Type B pancreatic cell (in vitro differentiated cells): Measurements from ENCODE around the gene FMN1. TPM values are rescaled to one million over a fixed set of nuclear protein-coding genes. Genes with fewer than 3 reads are reported as not detected.

Experiments
- DNase-seq: peaks from one replicate; pipeline ENCODE4 v3.0.0; 2021; ENCODE audit warnings: mixed read lengths; ENCODE audit not compliant: unreplicated experiment; ENCODE audit errors: extremely low spot score
- H3K27ac Mint-ChIP-seq: 2 replicates; pipeline ENCODE4 v1.8.0; 2021; ENCODE audit warnings: mild to moderate bottlenecking, mixed read lengths
- H3K27me3 Mint-ChIP-seq: 2 replicates; pipeline ENCODE4 v1.8.0; 2021; ENCODE audit warnings: mixed read lengths
- H3K36me3 Mint-ChIP-seq: 2 replicates; pipeline ENCODE4 v1.8.0; 2021; ENCODE audit warnings: mixed read lengths
- H3K4me1 Mint-ChIP-seq: one replicate; pipeline ENCODE4 v1.8.0; 2021; ENCODE audit warnings: mixed read lengths; ENCODE audit not compliant: unreplicated experiment
- H3K4me3 Mint-ChIP-seq: 2 replicates; pipeline ENCODE4 v1.8.0; 2021; ENCODE audit warnings: mild to moderate bottlenecking, mixed read lengths
- H3K9me3 Mint-ChIP-seq: 2 replicates; pipeline ENCODE4 v1.8.0; 2021; ENCODE audit warnings: mixed read lengths
- total RNA-seq: library from RNA; stranded (reverse); gene quantifications from 2 replicates; pipeline ENCODE4 v1.2.1, GENCODE V29; 2021; ENCODE audit warnings: low replicate concordance
- TF ChIP-seq, protein P1 (sequence below): fragments of 200-600 bp; sonication (generic); conservative IDR thresholded peaks from 2 replicates; pipeline ENCODE4 v1.5.0; 2021; ENCODE audit warnings: antibody characterized with exemption, mild to moderate bottlenecking

The FMN1 gene
- total RNA-seq, 1 donor from 2014 or later, result 22.1 TPM

GRCh38 chr15:33135355-33135781 is 59.1 kb downstream of the FMN1 start:
- DNase-seq, result no peak
- Mint-ChIP-seq H3K4me3 (no peak overlapping the region), H3K27me3 (no peaks in the 10 kb centered on the region), H3K4me1 (peaks cover 32% of the 10 kb centered on the region), H3K9me3 (no peaks in the 10 kb centered on the region), H3K27ac (no peak overlapping the region), H3K36me3 (no peaks in the 10 kb centered on the region)
- TF ChIP-seq, protein P1, sequence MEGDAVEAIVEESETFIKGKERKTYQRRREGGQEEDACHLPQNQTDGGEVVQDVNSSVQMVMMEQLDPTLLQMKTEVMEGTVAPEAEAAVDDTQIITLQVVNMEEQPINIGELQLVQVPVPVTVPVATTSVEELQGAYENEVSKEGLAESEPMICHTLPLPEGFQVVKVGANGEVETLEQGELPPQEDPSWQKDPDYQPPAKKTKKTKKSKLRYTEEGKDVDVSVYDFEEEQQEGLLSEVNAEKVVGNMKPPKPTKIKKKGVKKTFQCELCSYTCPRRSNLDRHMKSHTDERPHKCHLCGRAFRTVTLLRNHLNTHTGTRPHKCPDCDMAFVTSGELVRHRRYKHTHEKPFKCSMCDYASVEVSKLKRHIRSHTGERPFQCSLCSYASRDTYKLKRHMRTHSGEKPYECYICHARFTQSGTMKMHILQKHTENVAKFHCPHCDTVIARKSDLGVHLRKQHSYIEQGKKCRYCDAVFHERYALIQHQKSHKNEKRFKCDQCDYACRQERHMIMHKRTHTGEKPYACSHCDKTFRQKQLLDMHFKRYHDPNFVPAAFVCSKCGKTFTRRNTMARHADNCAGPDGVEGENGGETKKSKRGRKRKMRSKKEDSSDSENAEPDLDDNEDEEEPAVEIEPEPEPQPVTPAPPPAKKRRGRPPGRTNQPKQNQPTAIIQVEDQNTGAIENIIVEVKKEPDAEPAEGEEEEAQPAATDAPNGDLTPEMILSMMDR, result no peak

- Mint-ChIP-seq H3K36me3 (peaks cover under 1% of the 10 kb centered on the region), H3K27me3 (no peaks in the 10 kb centered on the region), H3K27ac (peak overlapping the region; percentile 2), H3K4me3 (peak overlapping the region; percentile 24), H3K9me3 (peaks cover 1% of the 10 kb centered on the region), H3K4me1 (peaks cover 27% of the 10 kb centered on the region)
- no peak for DNase-seq
- TF ChIP-seq, protein P1, result peak; percentile 81
Observed at GRCh38 chr15:33132722-33133345, 61.7 kb downstream of the FMN1 start.

DNA sequence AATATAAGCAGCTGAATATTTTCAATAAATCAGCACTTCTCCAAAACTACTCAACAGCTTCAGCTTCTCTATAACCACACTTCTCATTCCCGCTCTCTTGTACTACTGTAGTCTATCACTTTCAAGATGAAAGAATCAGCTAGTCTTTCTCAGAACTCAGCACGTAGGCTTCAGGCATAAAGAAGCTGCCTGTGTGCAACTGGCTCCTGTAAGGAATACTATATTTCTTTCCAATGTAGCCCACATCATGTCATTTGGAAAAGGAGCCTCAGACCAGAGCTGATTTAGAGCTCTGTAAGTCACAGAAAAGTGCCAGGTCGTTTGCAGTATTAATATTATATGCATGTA is 62.3 kb downstream of the FMN1 start:
- no peaks in the 10 kb centered on the region for H3K27me3 Mint-ChIP-seq
- peaks cover 26% of the 10 kb centered on the region for H3K4me1 Mint-ChIP-seq
- no peak for DNase-seq
- peak overlapping the region; percentile 39 for H3K4me3 Mint-ChIP-seq
- no peak overlapping the region for H3K27ac Mint-ChIP-seq
- H3K36me3 Mint-ChIP-seq, result peaks cover 4% of the 10 kb centered on the region
- peaks cover 5% of the 10 kb centered on the region for H3K9me3 Mint-ChIP-seq
- TF ChIP-seq, protein P1, result no peak

DNA sequence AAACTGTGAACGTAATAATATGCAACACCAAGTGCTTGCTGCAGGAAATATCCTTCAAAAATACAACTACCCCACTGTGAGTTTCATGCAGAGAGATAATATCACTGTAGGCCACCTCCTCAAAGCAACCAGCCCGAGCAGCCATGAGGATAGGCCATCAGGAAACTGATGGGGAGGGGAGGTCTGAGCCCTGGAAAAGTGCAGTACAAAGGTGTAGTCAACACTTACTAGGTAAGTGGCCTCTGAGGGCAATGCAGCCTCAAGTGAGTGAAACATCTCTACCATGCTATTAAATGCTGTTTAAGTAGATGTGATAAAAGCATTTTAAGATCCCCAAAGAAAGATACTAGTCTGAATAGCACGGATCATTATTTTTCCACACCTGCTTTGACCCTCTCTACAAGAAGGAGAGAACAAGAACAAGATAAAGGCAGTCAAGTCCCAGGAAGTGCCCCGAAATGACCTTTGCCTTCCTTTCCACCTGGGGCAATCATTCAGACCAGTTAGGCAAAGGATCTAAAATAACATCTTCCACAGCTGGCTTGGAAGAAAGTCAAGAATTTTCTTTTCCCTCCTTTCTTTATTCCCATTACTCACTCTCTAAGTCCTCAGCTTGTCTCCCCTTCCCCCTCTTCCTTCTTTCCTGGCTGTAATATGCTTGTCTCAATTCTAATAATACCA is 62.8 kb downstream of the FMN1 start:
- Mint-ChIP-seq H3K4me3 (peak overlapping the region; percentile 39), H3K9me3 (peaks cover 5% of the 10 kb centered on the region), H3K36me3 (peaks cover 4% of the 10 kb centered on the region), H3K27ac (no peak overlapping the region), H3K27me3 (no peaks in the 10 kb centered on the region), H3K4me1 (peaks cover 30% of the 10 kb centered on the region)
- TF ChIP-seq, protein P1, result no peak
- no peak for DNase-seq

DNA sequence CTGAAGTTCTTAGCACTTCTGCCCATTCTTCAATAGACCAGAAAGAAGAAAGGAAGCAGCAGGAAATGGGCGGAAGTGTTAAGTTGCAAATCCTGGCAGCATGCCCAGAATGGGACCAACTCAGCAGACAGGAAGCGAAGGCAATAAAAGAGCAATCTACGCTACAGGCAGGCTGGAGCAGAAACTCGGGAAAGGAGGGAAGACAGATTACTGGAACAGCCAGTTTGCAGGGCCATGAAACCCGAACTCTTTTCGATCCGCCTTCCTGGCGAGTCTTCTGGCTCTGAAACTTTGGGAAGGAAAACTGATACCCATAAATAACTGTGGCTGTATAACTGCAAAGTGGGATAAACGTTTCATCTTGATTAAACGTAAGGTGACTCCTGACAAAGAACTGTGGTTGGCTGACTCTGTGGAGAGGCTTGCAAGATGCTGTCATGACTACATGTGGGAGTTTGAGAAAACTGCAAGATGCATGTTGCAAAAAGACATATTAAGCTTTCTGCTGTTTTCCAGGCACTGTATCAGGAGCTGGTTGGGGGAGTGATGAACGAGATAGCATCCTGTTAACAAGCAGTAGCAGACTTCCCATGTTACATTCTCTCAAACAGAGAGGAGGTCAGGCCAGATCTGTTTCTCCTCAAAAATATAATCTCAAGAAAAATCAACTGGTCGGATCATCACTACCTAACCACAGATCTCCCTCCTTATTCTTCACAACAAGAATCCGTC is 67.8 kb downstream of the FMN1 start:
- H3K4me1 Mint-ChIP-seq, result peaks cover 33% of the 10 kb centered on the region
- TF ChIP-seq, protein P1, result no peak
- peaks cover 4% of the 10 kb centered on the region for H3K36me3 Mint-ChIP-seq
- peak overlapping the region; percentile 29 for H3K27ac Mint-ChIP-seq
- H3K27me3 Mint-ChIP-seq, result no peaks in the 10 kb centered on the region
- H3K4me3 Mint-ChIP-seq, result peak overlapping the region; percentile 24
- DNase-seq, result peak; percentile 80
- H3K9me3 Mint-ChIP-seq, result peaks cover 5% of the 10 kb centered on the region
